ENCODE data around the gene CALB2. TPM values are rescaled to one million over a fixed set of nuclear protein-coding genes. Genes with fewer than 3 reads are reported as not detected.

CALB2 gene
- not detected in 2 replicates for total RNA-seq

GRCh38 chr16:71358464-71358998 is at the start of gene CALB2:
Gene CALB2 (plus strand): TSS chr16:71358723. CDS start chr16:71358793, 70 bp downstream.

Other genes starting within 250 kb of the CALB2 start
- gene HYDIN, start 128.0 kb upstream of the CALB2 start, total RNA-seq = 1.1 TPM in 2 replicates
- gene CMTR2, start 69.3 kb upstream of the CALB2 start, total RNA-seq = 20.7 and 21.5 TPM in 2 replicates
- not detected in 2 replicates for gene TLE7, start 83.3 kb downstream of the CALB2 start, total RNA-seq
- gene ZNF23, start 103.5 kb downstream of the CALB2 start, total RNA-seq = 8.2 and 8.9 TPM in 2 replicates
- 2.6 TPM in 2 replicates for gene ZNF19, start 130.6 kb downstream of the CALB2 start, total RNA-seq
- gene CHST4, start 167.7 kb downstream of the CALB2 start, total RNA-seq = not detected in 2 replicates
- gene TAT, start 218.4 kb downstream of the CALB2 start, total RNA-seq = not detected in 2 replicates